BJ (cell line): Measurements from ENCODE around the gene TNRC18. TPM values are rescaled to one million over a fixed set of nuclear protein-coding genes. Genes with fewer than 3 reads are reported as not detected.
"Not testable (repeated sequence)": the region's sequence is repeated elsewhere in the genome, so short reads cannot be mapped to it uniquely, and the experiment has no call there.

Experiments
- CTCF ChIA-PET: fragments of 350-600 bp; formaldehyde crosslinking; extraction: SDS; loops from one replicate; lab custom pipeline; 2021; ENCODE audit warnings: antibody characterized with exemption, inconsistent platforms; lab: Yijun Ruan, JAX
- POLR2A ChIA-PET: fragments of 300-600 bp; sonication (Branson Sonifier 250); formaldehyde crosslinking; extraction: SDS; loops from one replicate; lab custom pipeline; 2021; ENCODE audit warnings: antibody characterized with exemption; lab: Charles Lee
- DNase-seq: peaks from one replicate; pipeline ENCODE4 v3.0.0-alpha.2; 2011; ENCODE audit warnings: low read depth
- H3K27me3 ChIP-seq: 2 replicates; pipeline ENCODE4 v1.6.0; 2011; ENCODE audit warnings: low read length; ENCODE audit not compliant: control insufficient read depth, insufficient read depth
- H3K36me3 ChIP-seq: 2 replicates; pipeline ENCODE4 v1.5.1; 2011; ENCODE audit warnings: low read length; ENCODE audit not compliant: control insufficient read depth, insufficient read depth
- H3K4me3 ChIP-seq: 2 replicates; pipeline ENCODE4 v1.5.1; 2011; ENCODE audit warnings: low read depth, mild to moderate bottlenecking, control low read depth, low read length
- CTCF ChIP-seq: IDR thresholded peaks from 2 replicates; pipeline ENCODE4 v1.5.1; 2011; ENCODE audit warnings: low read depth, mild to moderate bottlenecking, control low read depth, inconsistent platforms, low read length, moderate library complexity; ENCODE audit not compliant: insufficient read depth
- polyA plus RNA-seq: library from polyadenylated mRNA; depleted of rRNA; stranded (reverse); fragments of >200 nt; gene quantifications from 2 replicates; pipeline ENCODE4 v1.2.3, GENCODE V29; 2011

TNRC18 gene
- polyA plus RNA-seq, 1 experiment = 20.1 TPM

- not testable (repeated sequence) for H3K27me3 ChIP-seq, H3K4me3 ChIP-seq
- H3K36me3 ChIP-seq = peaks cover 26% of the 10 kb centered on the region
- CTCF ChIA-PET = interaction anchor here (0.9 to 3.5 kb wide), 12 partner anchors 9 to 126 kb away, joined by 3 to 19 read pairs (median 6); no protein-coding TSS in a partner anchor
- peak; percentile 86 for TF ChIP-seq CTCF
- POLR2A ChIA-PET = interaction anchor here (0.6 kb wide), 1 partner anchor 16 kb away, joined by 4 read pairs; no protein-coding TSS in a partner anchor
- DNase-seq = peak; percentile 41
Observed at GRCh38 chr7:5365976-5366625, 57.5 kb downstream of the TNRC18 start.

GRCh38 chr7:5363729-5364128 is 59.9 kb downstream of the TNRC18 start:
- H3K27me3 ChIP-seq = no peaks in the 10 kb centered on the region
- no peak overlapping the region for H3K4me3 ChIP-seq
- CTCF ChIA-PET = interaction anchor here (0.7 to 3.5 kb wide), 4 partner anchors 9 to 578 kb away, joined by 3 to 19 read pairs (median 10); no protein-coding TSS in a partner anchor
- DNase-seq = no peak
- POLR2A ChIA-PET = no interaction called here
- H3K36me3 ChIP-seq = peaks cover 35% of the 10 kb centered on the region
- TF ChIP-seq CTCF = no peak

GRCh38 chr7:5362466-5362865 is 61.2 kb downstream of the TNRC18 start:
- H3K36me3 ChIP-seq = peaks cover 44% of the 10 kb centered on the region
- TF ChIP-seq CTCF = no peak
- H3K4me3 ChIP-seq = no peak overlapping the region
- CTCF ChIA-PET = interaction anchor here (1.4 kb wide), 1 partner anchor 88 kb away, joined by 3 read pairs; no protein-coding TSS in a partner anchor
- no peaks in the 10 kb centered on the region for H3K27me3 ChIP-seq
- POLR2A ChIA-PET = no interaction called here
- no peak for DNase-seq

- ChIA-PET CTCF (no interaction called here), POLR2A (no interaction called here)
- Histone ChIP-seq H3K27me3 (no peaks in the 10 kb centered on the region), H3K4me3 (no peak overlapping the region), H3K36me3 (peaks cover 51% of the 10 kb centered on the region)
- TF ChIP-seq CTCF = no peak
- DNase-seq = no peak
Observed at GRCh38 chr7:5361446-5362127, 62.0 kb downstream of the TNRC18 start.

GRCh38 chr7:5360971-5361370 is 62.7 kb downstream of the TNRC18 start:
- ChIA-PET POLR2A (interaction anchor here (0.5 kb wide), 1 partner anchor 62 kb away, joined by 16 read pairs; no protein-coding TSS in a partner anchor), CTCF (no interaction called here)
- Histone ChIP-seq H3K27me3 (no peaks in the 10 kb centered on the region), H3K36me3 (peaks cover 55% of the 10 kb centered on the region), H3K4me3 (no peak overlapping the region)
- DNase-seq = no peak
- no peak for TF ChIP-seq CTCF
